H1 (cell line): ENCODE measurements around the gene PGLYRP1. TPM values are rescaled to one million over a fixed set of nuclear protein-coding genes. Genes with fewer than 3 reads are reported as not detected.

Source experiments
- CTCF ChIA-PET: fragments of 300-600 bp; sonication (Branson Sonifier 250); formaldehyde crosslinking; loops from one replicate; lab custom pipeline; 2021; ENCODE audit not compliant: partially characterized antibody; lab: Charles Lee
- POLR2A ChIA-PET: fragments of 300-600 bp; sonication (Branson Sonifier 250); formaldehyde crosslinking; loops from one replicate; lab custom pipeline; 2021; ENCODE audit warnings: inconsistent platforms; ENCODE audit not compliant: partially characterized antibody; lab: Charles Lee
- DNase-seq, 2 experiments: peaks; one replicate each; pipeline versions ENCODE4 v3.0.0 to v3.0.0-alpha.2; 2010 to 2022; ENCODE audit warnings: low spot score in 2 of 2, low read depth in 1 of 2, mixed read lengths in 1 of 2
- FAIRE-seq: peaks from 2 replicates; lab custom pipeline; 2011; peaks lifted over from hg19 to GRCh38; lab: Jason Lieb, UNC
- H2AFZ ChIP-seq: 2 replicates; pipeline ENCODE4 v1.8.1; 2012; ENCODE audit warnings: low read length, inconsistent platforms
- H2AK5ac ChIP-seq: 2 replicates; pipeline ENCODE4 v1.6.1; 2013; ENCODE audit warnings: low read depth, low read length
- H2BK120ac ChIP-seq: replicated peaks from 2 replicates; pipeline ENCODE3; 2013; ENCODE audit warnings: low read depth, low read length, inconsistent platforms
- H2BK12ac ChIP-seq: 2 replicates; pipeline ENCODE4 v1.6.1; 2013; ENCODE audit warnings: low read depth, low read length
- H2BK15ac ChIP-seq: 2 replicates; pipeline ENCODE4 v1.6.1; 2013; ENCODE audit warnings: low read length
- H2BK20ac ChIP-seq: 2 replicates; pipeline ENCODE4 v1.6.1; 2013; ENCODE audit warnings: low read length
- H2BK5ac ChIP-seq: 2 replicates; pipeline ENCODE4 v1.6.1; 2013; ENCODE audit warnings: low read depth, low read length
- H3K14ac ChIP-seq: 2 replicates; pipeline ENCODE4 v1.6.1; 2013; ENCODE audit warnings: inconsistent platforms; ENCODE audit not compliant: insufficient read length
- H3K18ac ChIP-seq: 2 replicates; pipeline ENCODE4 v1.6.1; 2013; ENCODE audit warnings: low read length; ENCODE audit errors: extremely low read depth
- H3K23ac ChIP-seq: 2 replicates; pipeline ENCODE4 v1.6.1; 2013; ENCODE audit warnings: inconsistent platforms; ENCODE audit not compliant: insufficient read length
- H3K23me2 ChIP-seq: 2 replicates; pipeline ENCODE4 v1.6.1; 2013; ENCODE audit warnings: low read depth, low read length
- H3K27ac ChIP-seq: 2 replicates; pipeline ENCODE4 v1.6.1; 2011; ENCODE audit warnings: low read depth, low read length, inconsistent platforms
- H3K27me3 ChIP-seq, 4 experiments: replicated peaks in 1 of 4; 1 replicate in 1 of 4; 2 replicates in 3 of 4; pipeline versions ENCODE4 v1.6.1 to v1.8.1; 2011 to 2013; ENCODE audit warnings: low read length in 3 of 4, mild to moderate bottlenecking in 3 of 4, inconsistent platforms in 2 of 4, mixed read lengths in 2 of 4, moderate library complexity in 1 of 4; ENCODE audit not compliant: control insufficient read depth in 3 of 4, insufficient read depth in 3 of 4; ENCODE audit errors: extremely low read depth in 1 of 4
- H3K36me3 ChIP-seq, 4 experiments: 2 replicates each; pipeline versions ENCODE4 v1.6.1 to v1.8.1; 2011 to 2013; ENCODE audit warnings: mild to moderate bottlenecking in 4 of 4, low read length in 3 of 4, moderate library complexity in 2 of 4, control low read depth in 1 of 4, inconsistent platforms in 1 of 4; ENCODE audit not compliant: insufficient read depth in 4 of 4, control insufficient read depth in 2 of 4
- H3K4ac ChIP-seq: replicated peaks from 2 replicates; pipeline ENCODE3; 2013; ENCODE audit warnings: low read length, low read depth, mixed read lengths, inconsistent platforms; ENCODE audit not compliant: insufficient read length
- H3K4me1 ChIP-seq, 4 experiments: replicated peaks in 1 of 4; 1 replicate in 1 of 4; 2 replicates in 3 of 4; pipeline versions ENCODE4 v1.6.1 to v1.8.1; 2011 to 2013; ENCODE audit warnings: low read length in 3 of 4, inconsistent platforms in 2 of 4, mixed read lengths in 1 of 4; ENCODE audit not compliant: insufficient read depth in 4 of 4, control insufficient read depth in 3 of 4
- H3K4me2 ChIP-seq, 2 experiments: 2 replicates each; pipeline versions ENCODE4 v1.6.1 to v1.8.1; 2011 to 2013; ENCODE audit warnings: low read depth in 2 of 2, low read length in 2 of 2, control low read depth in 1 of 2, inconsistent platforms in 1 of 2, mild to moderate bottlenecking in 1 of 2; ENCODE audit not compliant: insufficient read depth in 1 of 2
- H3K4me3 ChIP-seq, 4 experiments: fragments of 200-600, 300-600 bp in 1 of 4; sonication (generic), shearing (Covaris generic), sonication (Bioruptor Twin) in 1 of 4; 2 replicates each; pipeline versions ENCODE4 v1.5.1 to v1.8.1; 2011 to 2016; ENCODE audit warnings: low read length in 4 of 4, low read depth in 3 of 4, control low read depth in 2 of 4, inconsistent platforms in 2 of 4, mild to moderate bottlenecking in 2 of 4, mixed read lengths in 1 of 4, moderate library complexity in 1 of 4; ENCODE audit not compliant: insufficient read depth in 2 of 4; ENCODE audit errors: extremely low read depth in 1 of 4
- H3K56ac ChIP-seq: replicated peaks from 2 replicates; pipeline ENCODE3; 2013; ENCODE audit warnings: low read depth, mild to moderate bottlenecking, mixed read lengths, low read length, inconsistent platforms; ENCODE audit not compliant: insufficient read length
- H3K79me1 ChIP-seq: 2 replicates; pipeline ENCODE4 v1.6.1; 2013; ENCODE audit warnings: low read depth, low read length, control low read depth
- H3K79me2 ChIP-seq, 2 experiments: 2 replicates each; pipeline versions ENCODE4 v1.6.1 to v1.8.1; 2012 to 2013; ENCODE audit warnings: low read length in 2 of 2, mild to moderate bottlenecking in 2 of 2, inconsistent platforms in 1 of 2; ENCODE audit not compliant: insufficient read depth in 2 of 2, control insufficient read depth in 1 of 2
- H3K9ac ChIP-seq, 4 experiments: replicated peaks in 1 of 4; 1 replicate in 1 of 4; 2 replicates in 3 of 4; pipeline versions ENCODE4 v1.6.1 to v1.8.1; 2011 to 2013; ENCODE audit warnings: low read depth in 3 of 4, low read length in 3 of 4, control low read depth in 2 of 4, mild to moderate bottlenecking in 2 of 4, moderate library complexity in 2 of 4, inconsistent platforms in 1 of 4; ENCODE audit errors: extremely low read depth in 1 of 4
- H3K9me3 ChIP-seq, 2 experiments: 2 replicates each; pipeline versions ENCODE4 v1.6.1 to v1.8.1; 2012 to 2013; ENCODE audit warnings: mild to moderate bottlenecking in 2 of 2, moderate library complexity in 2 of 2, control low read depth in 1 of 2, inconsistent platforms in 1 of 2, low read depth in 1 of 2, low read length in 1 of 2, mixed read lengths in 1 of 2; ENCODE audit not compliant: insufficient read depth in 2 of 2
- H4K20me1 ChIP-seq, 2 experiments: replicated peaks in 1 of 2; 2 replicates each; pipeline versions ENCODE3 to v1.8.1; 2011 to 2013; ENCODE audit warnings: inconsistent platforms in 2 of 2, low read length in 2 of 2, mild to moderate bottlenecking in 1 of 2; ENCODE audit not compliant: insufficient read depth in 2 of 2, control insufficient read depth in 1 of 2
- H4K5ac ChIP-seq: 2 replicates; pipeline ENCODE4 v1.6.1; 2013; ENCODE audit warnings: low read length, low read depth, mixed read lengths, inconsistent platforms; ENCODE audit not compliant: insufficient read length
- H4K8ac ChIP-seq: 2 replicates; pipeline ENCODE4 v1.8.0; 2013; ENCODE audit warnings: mild to moderate bottlenecking, moderate library complexity, low read length, inconsistent platforms; ENCODE audit not compliant: insufficient read depth; ENCODE audit errors: extremely low read depth
- H4K91ac ChIP-seq: replicated peaks from 2 replicates; pipeline ENCODE3; 2013; ENCODE audit warnings: low read length, mixed read lengths, inconsistent platforms; ENCODE audit not compliant: insufficient read length
- BCL11A ChIP-seq, 2 experiments: IDR thresholded peaks; one replicate each; pipeline ENCODE4 v1.6.1; 2011; ENCODE audit warnings: low read depth in 2 of 2, low read length in 2 of 2, mild to moderate bottlenecking in 2 of 2
- CBX8 ChIP-seq: fragments of 300-800, 300-1000 bp; sonication (generic); IDR thresholded peaks from 2 replicates; pipeline ENCODE4 v1.7.1; 2016; ENCODE audit warnings: low read depth, low read length, borderline replicate concordance
- KDM1A ChIP-seq: fragments of 200-600, 300-600 bp; sonication (generic); IDR thresholded peaks from 2 replicates; pipeline ENCODE4 v1.7.1; 2016; ENCODE audit warnings: mild to moderate bottlenecking, low read length, borderline replicate concordance
- RFX5 ChIP-seq: IDR thresholded peaks from 2 replicates; pipeline ENCODE4 v1.6.1; 2011; ENCODE audit warnings: low read depth, low read length, improper control_type of control experiment, borderline replicate concordance
- SP4 ChIP-seq: IDR thresholded peaks from 2 replicates; pipeline ENCODE4 v1.6.1; 2012; ENCODE audit warnings: low read length, inconsistent platforms
- WGBS, 2 experiments: shearing (Covaris generic) in 1 of 2; methylation state at CpG; one replicate each; pipeline versions ENCODE4 v1.1.6 to v1.1.7; 2013 to 2015; ENCODE audit warnings: low lambda C conversion rate in 2 of 2, mixed read lengths in 2 of 2, inconsistent platforms in 1 of 2, low coverage in 1 of 2, missing lambda C conversion rate in 1 of 2; ENCODE audit not compliant: insufficient replicate concordance in 2 of 2, insufficient coverage in 1 of 2, insufficient read length in 1 of 2; ENCODE audit errors: extremely low coverage in 1 of 2, missing lambda C conversion rate in 1 of 2; 5-methylcytosine and 5-hydroxymethylcytosine counted together
- polyA plus RNA-seq, 7 experiments: library from polyadenylated mRNA; depleted of rRNA in 3 of 7; stranded (reverse) in 5 of 7; unstranded in 2 of 7; fragments of >200 nt in 5 of 7; fragments of 200-250 nt in 2 of 7; gene quantifications; 1 replicate in 5 of 7; 2 replicates in 1 of 7; 4 replicates in 1 of 7; pipeline versions ENCODE4 v1.2.1 to v1.2.3, GENCODE V29; 2011 to 2013; ENCODE audit warnings: missing spikeins in 2 of 7, mixed read lengths in 2 of 7
- total RNA-seq: library from RNA; stranded (reverse); fragmentation: NEBNext Ultra II Directional; extraction: Animal tissue kit (Norgen Biotek cat#: 25700); gene quantifications from 2 replicates; pipeline ENCODE4 v1.2.1, GENCODE V29; 2021

PGLYRP1 gene
- total and polyA plus RNA-seq, 2 of the 8 experiments (the other 6 are each of a cell fraction or from before 2014, with no cell fraction given), result not detected

GRCh38 chr19:45972947-45973540 lies 49.8 kb downstream of the PGLYRP1 start:
- Histone ChIP-seq H3K18ac (no peak overlapping the region), H3K4me2 (peak overlapping the region; percentile 64 to 79), H3K4ac (no peak overlapping the region), H3K27me3 (peaks cover 0 to 5% (median 2%) of the 10 kb centered on the region in 4 experiments; a peak in 3 of 7 replicates), H2AFZ (no peak overlapping the region), H3K27ac (no peak overlapping the region), H3K36me3 (peaks cover 0 to 1% (median 0%) of the 10 kb centered on the region in 4 experiments; a peak in 1 of 8 replicates), H2BK120ac (no peak overlapping the region), H4K5ac (no peak overlapping the region), H3K9ac (no peak overlapping the region), H2BK20ac (no peak overlapping the region), H4K8ac (no peak overlapping the region; the same call in 1 of the 2 replicates), H3K14ac (no peak overlapping the region), H2BK12ac (peak overlapping the region; percentile 90; the same call in 1 of the 2 replicates), H4K91ac (no peak overlapping the region), H2BK15ac (0 out of 2 replicates have a peak overlapping the region, but pooled peaks have one; percentile 18), H3K79me1 (peaks cover 5% of the 10 kb centered on the region; the same call in 1 of the 2 replicates), H3K23me2 (peaks cover 8% of the 10 kb centered on the region; the same call in 1 of the 2 replicates), H4K20me1 (peaks cover 10 to 12% of the 10 kb centered on the region in 2 experiments), H2AK5ac (no peak overlapping the region), H2BK5ac (no peak overlapping the region), H3K4me3 (peak overlapping the region; percentile 47 to 66 (median 50)), H3K9me3 (no peaks in the 10 kb centered on the region), H3K4me1 (peaks cover 2 to 12% (median 7%) of the 10 kb centered on the region in 4 experiments; a peak in 5 of 7 replicates), H3K23ac (no peak overlapping the region), H3K56ac (no peak overlapping the region), H3K79me2 (no peaks in the 10 kb centered on the region)
- TF ChIP-seq RFX5, result no peak
- TF ChIP-seq CBX8, result no peak
- no peak for TF ChIP-seq BCL11A (IDR thresholded peaks at IDR 0.05; ENCODE audit: low read depth in 2 of 2, low read length in 2 of 2)
- no peak for TF ChIP-seq SP4
- TF ChIP-seq KDM1A, result no peak
- WGBS, 2 experiments, result 4% methylated on average over 11 of the region's 54 CpGs; no CpG with 5 or more reads in 1 of the 2 experiments
- no peak for FAIRE-seq
- peak in 1 of 2 experiments; percentile 61 for DNase-seq
- CTCF ChIA-PET, result no interaction called here
- POLR2A ChIA-PET, result interaction anchor here (0.9 kb wide), 1 partner anchor 8 kb away, joined by 3 read pairs; no protein-coding TSS in a partner anchor
